GM12874 (cell line): ENCODE results near the gene LCA5.

Experiments used
- CTCF ChIP-seq: IDR thresholded peaks from 2 replicates; pipeline ENCODE4 v1.5.1; 2011; ENCODE audit warnings: low read depth, mild to moderate bottlenecking, control low read depth, low read length, moderate library complexity; ENCODE audit not compliant: insufficient read depth

The LCA5 gene

GRCh38 chr6:79463621-79464050 lies 73.6 kb downstream of the LCA5 start:
- TF ChIP-seq CTCF = no peak

DNA sequence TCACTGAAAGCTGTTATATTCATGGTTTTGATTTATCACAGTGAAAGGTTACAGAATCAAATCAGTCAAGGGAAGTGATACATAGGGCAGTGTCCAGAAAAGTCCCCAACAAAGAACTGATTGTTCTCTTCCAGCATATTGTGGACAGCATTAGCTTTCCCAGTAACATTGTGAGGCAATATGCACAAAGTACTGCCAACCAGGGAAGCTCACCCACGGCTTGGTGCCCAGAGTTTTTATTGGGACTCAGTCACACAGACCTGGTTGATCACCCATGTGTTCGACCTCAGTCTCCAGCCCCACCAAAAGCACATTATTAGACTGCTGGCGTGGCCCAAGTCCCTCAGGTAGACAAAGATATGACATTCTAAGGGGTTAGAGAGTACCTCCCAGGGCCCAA lies 76.0 kb downstream of the LCA5 start:
- no peak for TF ChIP-seq CTCF

DNA sequence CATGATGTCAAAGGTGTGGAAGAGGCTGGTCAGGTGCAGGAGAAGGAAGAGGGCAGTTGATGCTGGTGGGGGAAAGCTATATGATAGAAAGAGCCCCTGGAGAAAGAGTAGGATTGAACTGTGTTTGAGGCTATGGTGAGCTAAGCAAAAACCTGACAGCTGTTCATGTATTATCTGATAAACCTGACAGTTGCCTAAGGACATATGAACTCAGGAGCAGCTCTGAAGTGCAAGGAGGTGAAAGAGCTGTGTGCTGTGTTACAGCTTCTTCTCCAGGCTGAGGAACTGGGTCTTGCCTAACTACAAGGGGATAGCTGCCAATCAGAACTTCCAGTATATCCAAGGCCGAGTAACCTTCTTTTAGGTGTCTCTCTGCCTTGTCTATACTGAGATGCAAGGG lies 81.8 kb downstream of the LCA5 start:
- TF ChIP-seq CTCF = no peak

GRCh38 chr6:79453558-79454042 lies 83.6 kb downstream of the LCA5 start:
- TF ChIP-seq CTCF = no peak

DNA sequence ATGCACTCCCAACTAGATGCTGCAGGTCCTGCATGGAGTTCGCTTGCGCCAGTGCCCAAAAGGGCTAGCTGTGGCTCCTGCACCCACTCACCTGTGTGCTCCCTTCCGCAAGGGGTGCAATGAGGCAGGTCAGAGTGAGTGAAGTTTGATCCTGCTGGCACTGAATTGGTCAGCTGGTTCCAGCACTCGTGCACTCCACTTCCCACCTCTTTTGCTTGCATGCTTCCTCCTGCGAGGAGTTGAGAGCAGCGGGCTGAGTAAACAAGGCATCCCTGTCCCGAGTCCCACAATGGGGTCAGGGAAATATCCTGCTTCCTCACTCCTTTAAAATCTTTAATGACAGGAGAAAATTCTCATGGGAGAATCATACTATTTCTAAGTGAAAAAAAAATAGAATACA lies 86.2 kb downstream of the LCA5 start:
- TF ChIP-seq CTCF = no peak

GRCh38 chr6:79446006-79446405 lies 91.2 kb downstream of the LCA5 start:
- no peak for TF ChIP-seq CTCF

GRCh38 chr6:79441192-79441591 lies 96.0 kb downstream of the LCA5 start:
- TF ChIP-seq CTCF = no peak

- no peak for TF ChIP-seq CTCF
These were observed 96.6 kb downstream of the LCA5 start for GRCh38 chr6:79440598-79440997.
